Measurements from ENCODE around the gene SEMA3E.

The SEMA3E gene

DNA sequence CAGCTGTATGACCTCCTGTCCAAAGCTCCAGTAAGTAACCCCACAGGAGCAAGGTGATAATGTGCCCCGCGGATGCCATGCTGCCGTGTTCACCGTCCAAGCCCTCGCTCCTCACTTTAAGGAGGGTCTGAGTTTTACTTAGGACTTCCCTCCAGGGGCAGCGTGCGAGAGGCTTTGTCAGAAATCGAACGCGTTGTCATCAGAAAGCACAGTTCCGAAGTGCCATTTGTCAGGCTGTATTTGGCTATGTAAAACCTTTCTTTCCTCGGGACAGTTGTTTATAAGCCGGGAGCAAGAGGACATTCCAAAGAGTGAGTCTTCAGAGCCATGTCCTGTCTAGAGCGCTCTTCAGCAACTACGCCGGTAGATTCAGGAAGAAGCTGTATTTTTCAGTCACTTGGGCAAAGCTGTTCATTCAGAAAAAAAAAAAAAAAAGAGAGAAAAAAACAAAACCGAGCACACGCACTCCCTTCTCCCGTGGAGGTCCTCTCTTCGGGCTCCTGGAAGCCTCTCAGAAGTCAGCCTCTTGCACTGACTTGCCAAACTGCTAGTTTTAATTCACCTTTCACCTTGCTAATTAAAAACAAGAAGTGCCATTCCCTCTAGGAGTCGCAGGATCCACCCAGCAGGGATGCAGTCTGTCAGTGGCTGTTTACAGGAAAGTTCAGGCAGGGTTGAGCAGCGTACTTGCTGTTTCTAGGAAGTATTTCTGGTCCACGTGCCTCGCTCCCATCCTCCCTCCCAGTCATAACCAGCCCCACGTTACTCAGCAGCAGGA is at the start of gene SEMA3E:
SEMA3E (minus strand) TSS at position 676 of the 778 bp plus-strand sequence.
- no peaks in the 10 kb centered on the region for H3K27me3 ChIP-seq (ENCODE audit: insufficient read depth, low read length)
- H3K36me3 ChIP-seq (ENCODE audit: insufficient read depth, low read length) = no peaks in the 10 kb centered on the region
- H3K9me2 ChIP-seq (ENCODE audit: low read depth, low read length) = no peaks in the 10 kb centered on the region
- H3K9ac ChIP-seq (ENCODE audit: low read length) = no peak within 1 kb of the TSS
- TF ChIP-seq, protein P1, sequence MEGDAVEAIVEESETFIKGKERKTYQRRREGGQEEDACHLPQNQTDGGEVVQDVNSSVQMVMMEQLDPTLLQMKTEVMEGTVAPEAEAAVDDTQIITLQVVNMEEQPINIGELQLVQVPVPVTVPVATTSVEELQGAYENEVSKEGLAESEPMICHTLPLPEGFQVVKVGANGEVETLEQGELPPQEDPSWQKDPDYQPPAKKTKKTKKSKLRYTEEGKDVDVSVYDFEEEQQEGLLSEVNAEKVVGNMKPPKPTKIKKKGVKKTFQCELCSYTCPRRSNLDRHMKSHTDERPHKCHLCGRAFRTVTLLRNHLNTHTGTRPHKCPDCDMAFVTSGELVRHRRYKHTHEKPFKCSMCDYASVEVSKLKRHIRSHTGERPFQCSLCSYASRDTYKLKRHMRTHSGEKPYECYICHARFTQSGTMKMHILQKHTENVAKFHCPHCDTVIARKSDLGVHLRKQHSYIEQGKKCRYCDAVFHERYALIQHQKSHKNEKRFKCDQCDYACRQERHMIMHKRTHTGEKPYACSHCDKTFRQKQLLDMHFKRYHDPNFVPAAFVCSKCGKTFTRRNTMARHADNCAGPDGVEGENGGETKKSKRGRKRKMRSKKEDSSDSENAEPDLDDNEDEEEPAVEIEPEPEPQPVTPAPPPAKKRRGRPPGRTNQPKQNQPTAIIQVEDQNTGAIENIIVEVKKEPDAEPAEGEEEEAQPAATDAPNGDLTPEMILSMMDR (IDR thresholded peaks at IDR 0.05; ENCODE audit: low read length) = no peak
- TF ChIP-seq EZH2 (IDR thresholded peaks at IDR 0.05; ENCODE audit: borderline replicate concordance, low read length) = no peak
- H3K9me3 ChIP-seq (ENCODE audit: low read length) = no peaks in the 10 kb centered on the region
- no peaks in the 10 kb centered on the region for H3K4me1 ChIP-seq (ENCODE audit: insufficient read depth, low read length, severe bottlenecking)
- H3F3A ChIP-seq (ENCODE audit: insufficient read depth, low read length) = no peaks in the 10 kb centered on the region
- H3K4me2 ChIP-seq (ENCODE audit: low read length) = no peak within 1 kb of the TSS
- no peaks in the 10 kb centered on the region for H3K79me2 ChIP-seq (ENCODE audit: insufficient read depth, low read length)
- H3K27ac ChIP-seq (ENCODE audit: low read depth, low read length, poor library complexity, severe bottlenecking) = no peak within 1 kb of the TSS
- H3K4me3 ChIP-seq (ENCODE audit: low read depth, low read length, poor library complexity, severe bottlenecking) = no peak within 1 kb of the TSS
- no peak within 1 kb of the TSS for H2AFZ ChIP-seq (ENCODE audit: low read length)
- no peaks in the 10 kb centered on the region for H4K20me1 ChIP-seq (ENCODE audit: insufficient read depth, low read length)

GRCh38 chr7:83697804-83698530 is 49.0 kb upstream of the SEMA3E start:
- Histone ChIP-seq H3K27ac (ENCODE audit: low read depth, low read length, poor library complexity, severe bottlenecking) (no peak overlapping the region), H3K4me3 (ENCODE audit: low read depth, low read length, poor library complexity, severe bottlenecking) (no peak overlapping the region), H3K79me2 (ENCODE audit: insufficient read depth, low read length) (no peaks in the 10 kb centered on the region), H3K36me3 (ENCODE audit: insufficient read depth, low read length) (no peaks in the 10 kb centered on the region), H2AFZ (ENCODE audit: low read length) (no peak overlapping the region), H3K9me3 (ENCODE audit: low read length) (no peaks in the 10 kb centered on the region), H3F3A (ENCODE audit: insufficient read depth, low read length) (no peaks in the 10 kb centered on the region), H3K27me3 (ENCODE audit: insufficient read depth, low read length) (no peaks in the 10 kb centered on the region), H3K9ac (ENCODE audit: low read length) (no peak overlapping the region), H3K9me2 (ENCODE audit: low read depth, low read length) (no peaks in the 10 kb centered on the region), H4K20me1 (ENCODE audit: insufficient read depth, low read length) (no peaks in the 10 kb centered on the region), H3K4me2 (ENCODE audit: low read length) (no peak overlapping the region), H3K4me1 (ENCODE audit: insufficient read depth, low read length, severe bottlenecking) (no peaks in the 10 kb centered on the region)
- TF ChIP-seq, protein P1 (IDR thresholded peaks at IDR 0.05; ENCODE audit: low read length) = no peak
- TF ChIP-seq EZH2 (IDR thresholded peaks at IDR 0.05; ENCODE audit: borderline replicate concordance, low read length) = no peak

DNA sequence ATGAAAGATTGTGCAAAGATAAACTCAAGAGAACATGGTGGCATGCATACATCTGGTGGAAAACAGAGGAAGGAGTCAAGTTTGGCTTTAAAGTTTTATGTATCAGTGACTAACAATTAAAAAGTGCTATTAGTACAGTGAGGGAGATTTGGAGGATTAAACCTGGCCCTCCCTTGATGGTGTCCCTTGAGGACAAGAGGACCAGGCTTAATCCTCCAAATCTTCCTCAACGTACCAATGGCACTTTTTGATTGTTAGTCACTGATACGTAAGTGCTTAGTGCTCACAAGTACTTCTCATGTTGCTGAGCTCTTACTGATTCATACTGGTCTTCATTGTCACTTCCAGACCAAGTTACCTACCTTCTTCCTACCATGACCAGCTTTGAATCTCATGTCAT is 47.2 kb upstream of the SEMA3E start:
- Histone ChIP-seq H3K9ac (ENCODE audit: low read length) (no peak overlapping the region), H4K20me1 (ENCODE audit: insufficient read depth, low read length) (no peaks in the 10 kb centered on the region), H2AFZ (ENCODE audit: low read length) (no peak overlapping the region), H3K9me2 (ENCODE audit: low read depth, low read length) (no peaks in the 10 kb centered on the region), H3K79me2 (ENCODE audit: insufficient read depth, low read length) (no peaks in the 10 kb centered on the region), H3F3A (ENCODE audit: insufficient read depth, low read length) (no peaks in the 10 kb centered on the region), H3K27ac (ENCODE audit: low read depth, low read length, poor library complexity, severe bottlenecking) (no peak overlapping the region), H3K36me3 (ENCODE audit: insufficient read depth, low read length) (no peaks in the 10 kb centered on the region), H3K4me2 (ENCODE audit: low read length) (no peak overlapping the region), H3K4me3 (ENCODE audit: low read depth, low read length, poor library complexity, severe bottlenecking) (no peak overlapping the region), H3K4me1 (ENCODE audit: insufficient read depth, low read length, severe bottlenecking) (no peaks in the 10 kb centered on the region), H3K27me3 (ENCODE audit: insufficient read depth, low read length) (no peaks in the 10 kb centered on the region), H3K9me3 (ENCODE audit: low read length) (no peaks in the 10 kb centered on the region)
- TF ChIP-seq EZH2 (IDR thresholded peaks at IDR 0.05; ENCODE audit: borderline replicate concordance, low read length) = no peak
- TF ChIP-seq, protein P1 (IDR thresholded peaks at IDR 0.05; ENCODE audit: low read length) = no peak

Data from OCI-LY1 (cell line).